HUDEP-2 (cell line): Measurements from ENCODE around the gene TRIM50.
"Not testable (repeated sequence)": the region's sequence is repeated elsewhere in the genome, so short reads cannot be mapped to it uniquely, and the experiment has no call there.

Source experiments
- DNase-seq, 76 experiments: peaks; one replicate each; lab custom pipeline; 2025; ENCODE audit not compliant: unreplicated experiment in 76 of 76; lab: John Stamatoyannopoulos, UW

Gene TRIM50

DNA sequence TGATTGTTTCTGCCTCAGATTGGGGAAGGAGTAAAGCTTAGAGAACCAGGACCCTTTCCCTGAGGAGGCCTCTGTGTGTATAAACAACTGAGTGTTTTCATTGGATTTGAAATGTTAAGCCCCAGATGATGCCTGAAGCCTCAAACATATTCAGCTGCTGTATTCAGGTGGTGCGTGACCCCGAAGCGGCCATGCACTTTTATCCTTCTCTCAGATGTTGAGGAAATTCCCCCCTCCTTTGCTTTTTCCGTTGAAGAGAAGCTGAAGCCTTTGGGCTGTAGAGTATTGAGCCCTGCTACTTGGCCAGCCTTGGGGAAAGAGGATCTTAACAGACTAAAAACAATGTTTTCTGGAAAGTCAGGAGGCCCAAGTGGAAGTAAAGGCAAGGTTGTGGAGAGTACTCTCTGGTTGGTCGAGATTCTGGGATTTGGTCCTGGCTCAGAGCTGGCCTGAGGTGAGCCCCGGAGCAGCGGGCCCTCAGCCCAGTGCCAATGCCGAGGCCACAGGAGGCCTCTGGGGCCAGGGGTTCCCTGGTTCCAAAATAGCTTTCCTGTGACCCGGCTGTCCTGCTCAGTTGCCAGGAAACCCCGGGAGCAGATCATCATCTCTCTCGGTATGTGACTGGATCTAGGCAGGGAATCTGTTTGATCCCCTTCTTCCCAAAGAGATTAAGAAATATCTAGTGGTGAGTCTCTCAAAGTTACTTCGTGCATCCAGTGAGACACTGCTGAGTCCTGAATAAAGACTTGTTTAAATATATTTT, 22.6 kb upstream of the TRIM50 start:
- DNase-seq: no peak

DNA sequence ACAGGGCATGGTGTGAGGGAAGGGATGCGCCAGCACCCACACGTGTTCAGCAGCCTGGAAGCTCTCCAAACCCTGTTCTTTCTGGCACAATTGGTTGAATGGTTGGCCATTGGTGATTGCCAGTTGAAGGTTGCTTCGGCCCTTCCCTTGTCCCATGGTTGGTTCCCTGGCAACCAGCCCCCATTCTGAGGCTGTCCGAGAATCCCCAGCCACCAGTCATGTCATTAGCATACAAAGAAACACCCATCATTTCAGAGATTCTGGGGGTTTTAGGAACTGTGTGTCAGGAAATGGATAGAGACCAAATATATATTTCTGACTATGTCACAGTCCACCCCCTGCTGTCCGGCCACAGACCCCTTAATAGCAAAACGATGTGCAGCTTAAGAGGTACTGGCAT, 21.9 kb upstream of the TRIM50 start:
- no peak for DNase-seq

DNA sequence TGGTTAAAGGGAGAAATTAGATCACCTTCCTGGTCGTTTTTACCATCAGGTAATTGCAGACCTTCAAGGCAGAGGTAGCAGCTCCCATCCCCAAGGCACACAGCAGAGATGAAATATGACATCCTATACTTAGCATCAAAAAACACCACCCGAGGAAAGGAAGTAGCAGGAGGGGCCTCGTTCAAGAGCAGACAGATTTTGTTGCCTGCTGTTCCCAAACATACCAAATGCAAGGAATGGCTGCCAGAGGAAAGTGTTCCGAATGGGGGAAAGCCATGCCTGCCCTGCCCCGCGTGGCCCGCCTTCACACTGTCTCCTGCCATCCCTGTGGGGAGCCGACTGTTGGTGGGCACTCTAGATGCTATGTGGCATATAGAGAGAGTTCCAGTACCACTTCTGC, 18.1 kb upstream of the TRIM50 start:
- DNase-seq: no peak

- DNase-seq: no peak
Observed at GRCh38 chr7:73345538-73345937, 17.7 kb upstream of the TRIM50 start.

GRCh38 chr7:73343671-73344380, 15.9 kb upstream of the TRIM50 start:
- DNase-seq: no peak

DNA sequence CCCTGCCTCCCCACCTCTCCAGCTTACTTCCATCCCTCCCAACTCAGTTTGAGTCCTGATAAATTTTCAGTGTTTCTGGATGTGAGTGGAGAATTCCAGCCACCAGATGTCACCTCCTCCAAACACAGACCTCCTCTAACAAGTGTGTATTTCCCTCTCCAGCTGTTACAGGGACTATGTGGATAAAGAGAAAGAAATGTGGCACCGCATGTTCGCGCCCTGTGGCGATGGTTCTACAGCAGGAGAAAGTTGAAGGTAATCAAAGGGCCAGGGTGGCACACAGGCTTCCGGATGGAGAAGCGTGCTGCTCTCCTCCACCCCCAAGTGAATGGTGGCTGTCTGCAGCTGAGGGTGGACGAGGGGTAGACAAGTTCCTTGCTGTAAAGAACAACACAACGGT, 14.8 kb upstream of the TRIM50 start:
- DNase-seq: no peak

DNA sequence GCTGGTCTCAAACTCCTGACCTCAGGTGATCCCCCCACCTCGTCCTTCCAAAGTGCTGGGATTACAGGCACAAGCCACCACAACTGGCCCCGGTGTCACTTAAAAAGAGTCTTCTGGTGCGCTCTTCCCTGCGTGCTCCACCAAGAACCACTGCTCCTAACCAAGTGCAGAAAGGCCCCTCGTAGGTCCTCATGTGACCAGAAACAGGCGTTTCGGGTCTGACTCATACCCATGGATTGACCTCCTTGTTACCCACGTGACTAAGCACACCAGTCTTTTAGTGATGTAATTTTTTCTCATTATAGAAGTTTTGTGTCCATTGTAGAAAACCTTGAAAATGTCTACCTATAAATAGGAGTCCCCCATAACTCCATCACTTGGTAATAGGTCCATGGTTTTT, 14.0 kb upstream of the TRIM50 start:
- DNase-seq: peak in 4 of 76 experiments; percentile 3 to 21 (median 8)

- DNase-seq: no peak
Observed at GRCh38 chr7:73340514-73340913, 12.6 kb upstream of the TRIM50 start.

- no peak for DNase-seq
Observed at GRCh38 chr7:73338321-73338720, 10.4 kb upstream of the TRIM50 start.

- DNase-seq: no peak
Observed at GRCh38 chr7:73332447-73332846, 4.6 kb upstream of the TRIM50 start.

- DNase-seq: no peak
Observed at GRCh38 chr7:73330772-73331171, 2.9 kb upstream of the TRIM50 start.

- DNase-seq: no peak
Observed at GRCh38 chr7:73329861-73330581, 2.1 kb upstream of the TRIM50 start.

- DNase-seq: no peak
Observed at GRCh38 chr7:73328696-73329095, 814 bp upstream of the TRIM50 start.

- DNase-seq: not testable (repeated sequence)
Observed at GRCh38 chr7:73327449-73327848, 433 bp downstream of the TRIM50 start.

- DNase-seq: not testable (repeated sequence)
Observed at GRCh38 chr7:73325424-73325823, 2.5 kb downstream of the TRIM50 start.

DNA sequence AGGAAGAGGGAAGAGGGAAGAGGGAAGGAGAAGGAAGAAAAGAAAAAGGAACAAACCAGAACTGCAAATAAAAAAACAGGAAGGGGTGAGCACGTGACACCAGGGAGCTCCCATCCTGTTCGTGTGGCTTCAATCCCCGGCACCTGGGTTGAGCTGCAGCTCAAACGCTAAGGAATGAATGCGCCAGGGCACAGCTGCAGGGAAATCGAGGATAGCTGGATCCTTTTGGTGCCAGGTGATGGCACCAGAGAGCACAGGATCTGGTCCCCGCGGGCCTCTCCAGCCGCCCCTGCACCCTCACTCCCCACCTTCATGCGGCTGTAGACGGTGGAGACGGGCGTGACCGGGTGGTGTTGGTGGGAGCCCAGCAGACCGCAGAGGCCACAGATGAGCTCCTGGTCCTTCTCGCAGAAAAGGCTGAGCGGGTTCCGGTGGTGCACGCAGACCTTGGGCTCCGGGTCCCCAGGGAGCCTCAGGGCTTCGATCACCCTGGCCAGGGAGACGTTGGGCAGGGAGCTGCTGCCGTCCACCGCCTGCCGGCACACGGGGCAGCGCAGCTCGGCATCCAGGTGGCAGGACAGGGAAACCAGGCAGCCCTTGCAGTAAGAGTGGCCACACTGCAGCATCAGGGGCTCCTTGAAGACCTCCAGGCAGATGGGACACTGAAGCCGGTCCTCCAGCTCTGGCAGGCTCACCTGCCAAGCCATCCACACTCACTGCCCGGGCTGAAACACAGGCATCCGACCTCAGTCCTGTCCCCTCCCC, 3.6 kb downstream of the TRIM50 start:
- peak in 19 of 76 experiments; percentile 1 to 23 (median 7) for DNase-seq

- DNase-seq: not testable (repeated sequence)
Observed at GRCh38 chr7:73323434-73324080, 4.3 kb downstream of the TRIM50 start.

GRCh38 chr7:73320009-73320408, 7.9 kb downstream of the TRIM50 start:
- peak in 1 of 76 experiments; percentile 3 for DNase-seq

DNA sequence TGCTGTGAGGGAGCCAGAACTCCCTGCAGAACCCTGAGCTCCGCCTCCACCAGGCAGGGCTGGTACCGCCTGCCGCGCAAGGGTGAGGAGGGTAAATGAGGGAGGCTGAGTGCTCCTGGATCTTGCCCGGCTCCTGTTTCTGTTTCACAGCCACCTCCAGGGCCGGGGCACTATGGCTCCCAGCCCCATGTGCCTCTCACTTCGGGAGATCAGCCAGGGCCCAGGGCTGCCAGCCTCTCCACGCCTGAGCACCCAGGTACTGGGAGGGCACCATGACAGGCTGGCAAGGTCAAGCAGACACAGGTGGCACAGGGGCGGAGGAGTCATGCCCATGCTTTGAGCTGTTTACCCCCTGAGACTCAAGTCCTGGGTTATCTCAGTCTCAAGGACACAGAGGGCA, 8.3 kb downstream of the TRIM50 start:
- DNase-seq: not testable (repeated sequence)

GRCh38 chr7:73318656-73319204, 9.2 kb downstream of the TRIM50 start:
- not testable (repeated sequence) for DNase-seq
